GM12892 (cell line): Measurements from ENCODE around the gene TMEM139.

Source experiments
- DNase-seq: peaks from one replicate; pipeline ENCODE4 v3.0.0; 2011; ENCODE audit not compliant: insufficient read length
- FAIRE-seq: peaks from 2 replicates; lab custom pipeline; 2011; peaks lifted over from hg19 to GRCh38; lab: Jason Lieb, UNC
- POLR2A ChIP-seq: IDR thresholded peaks from 2 replicates; pipeline ENCODE4 v1.6.1; 2011; ENCODE audit warnings: low read depth, low read length, control low read depth
- POLR2AphosphoS5 ChIP-seq: IDR thresholded peaks from 2 replicates; pipeline ENCODE4 v1.6.1; 2011; ENCODE audit warnings: low read depth, low read length, control low read depth
- TAF1 ChIP-seq: IDR thresholded peaks from 2 replicates; pipeline ENCODE4 v1.6.1; 2011; ENCODE audit warnings: low read depth, mild to moderate bottlenecking, control low read depth, low read length, borderline replicate concordance

Gene TMEM139

DNA sequence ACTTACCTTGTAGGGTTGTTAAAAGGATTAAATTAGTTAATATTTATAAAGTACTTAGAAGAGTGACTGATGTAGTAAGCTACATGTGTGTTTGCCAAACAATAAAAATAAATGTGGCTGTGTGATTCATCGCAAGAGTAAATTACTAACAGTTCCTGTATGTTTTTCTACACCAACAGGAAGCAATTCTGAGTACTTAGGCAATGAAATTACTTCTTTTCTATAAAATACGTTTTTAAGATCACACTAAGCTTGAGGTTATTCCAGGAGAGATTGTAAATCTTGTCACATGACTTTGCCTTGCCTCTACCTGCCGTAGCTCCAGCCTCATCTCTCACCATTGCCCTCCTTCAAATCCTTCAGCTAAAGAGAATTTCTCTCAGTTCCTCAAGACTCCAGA is 39.6 kb upstream of the TMEM139 start:
- DNase-seq: no peak
- no peak for FAIRE-seq
- TF ChIP-seq TAF1 (no peak), POLR2A (no peak), POLR2AphosphoS5 (no peak)

DNA sequence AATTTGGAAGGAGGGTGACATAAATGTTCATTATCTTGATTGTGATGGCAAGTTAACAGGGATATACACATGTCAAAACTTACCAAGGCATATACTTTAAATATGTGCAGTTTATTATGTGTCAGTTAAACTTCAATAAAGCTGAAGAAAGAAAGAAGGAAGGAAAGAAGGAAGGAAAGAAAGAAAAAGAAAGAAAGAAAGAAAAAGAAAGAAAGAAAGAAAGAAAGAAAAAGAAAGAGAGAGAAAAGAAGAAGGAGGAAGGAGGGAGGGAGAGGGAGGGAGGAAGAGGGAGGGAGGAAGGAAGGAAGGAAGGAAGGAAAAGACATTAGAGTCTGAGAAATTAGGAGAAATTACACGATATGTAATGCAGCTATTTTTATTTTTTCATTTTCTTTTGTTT is 37.4 kb upstream of the TMEM139 start:
- no peak for FAIRE-seq
- TF ChIP-seq TAF1: no peak
- TF ChIP-seq POLR2A: no peak
- TF ChIP-seq POLR2AphosphoS5: no peak
- no peak for DNase-seq

GRCh38 chr7:143248761-143249354 is 35.9 kb upstream of the TMEM139 start:
- no peak for TF ChIP-seq TAF1
- no peak for TF ChIP-seq POLR2AphosphoS5
- TF ChIP-seq POLR2A: no peak
- FAIRE-seq: no peak
- no peak for DNase-seq

GRCh38 chr7:143250199-143250598 is 34.6 kb upstream of the TMEM139 start:
- DNase-seq (no peak), FAIRE-seq (no peak)
- TF ChIP-seq POLR2A (no peak), POLR2AphosphoS5 (no peak), TAF1 (no peak)

GRCh38 chr7:143250822-143251221 is 33.9 kb upstream of the TMEM139 start:
- TF ChIP-seq POLR2A: no peak
- no peak for TF ChIP-seq POLR2AphosphoS5
- TF ChIP-seq TAF1: no peak
- DNase-seq (no peak), FAIRE-seq (no peak)

- FAIRE-seq (no peak), DNase-seq (no peak)
- no peak for TF ChIP-seq POLR2A
- no peak for TF ChIP-seq TAF1
- no peak for TF ChIP-seq POLR2AphosphoS5
Observed at GRCh38 chr7:143252006-143252405, 32.8 kb upstream of the TMEM139 start.

DNA sequence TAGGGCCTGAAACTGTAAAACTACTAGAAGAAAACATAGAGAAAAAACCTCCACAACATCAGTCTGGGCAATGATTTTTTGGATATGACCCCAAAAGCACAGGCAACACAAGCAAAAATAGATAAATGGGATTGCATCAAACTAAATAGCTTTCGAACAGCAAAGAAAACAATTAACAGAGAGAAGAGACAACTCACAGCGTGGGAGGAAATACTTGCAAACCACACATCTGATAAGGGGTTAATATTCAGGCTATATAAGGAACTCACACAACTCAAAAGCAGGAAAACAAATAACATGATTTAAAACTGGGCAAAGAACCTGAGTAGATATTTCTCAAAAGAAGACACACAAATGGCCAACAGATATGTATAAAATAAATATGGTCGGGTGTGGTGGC is 29.2 kb upstream of the TMEM139 start:
- FAIRE-seq: no peak
- DNase-seq: no peak
- TF ChIP-seq TAF1 (no peak), POLR2A (no peak), POLR2AphosphoS5 (no peak)

DNA sequence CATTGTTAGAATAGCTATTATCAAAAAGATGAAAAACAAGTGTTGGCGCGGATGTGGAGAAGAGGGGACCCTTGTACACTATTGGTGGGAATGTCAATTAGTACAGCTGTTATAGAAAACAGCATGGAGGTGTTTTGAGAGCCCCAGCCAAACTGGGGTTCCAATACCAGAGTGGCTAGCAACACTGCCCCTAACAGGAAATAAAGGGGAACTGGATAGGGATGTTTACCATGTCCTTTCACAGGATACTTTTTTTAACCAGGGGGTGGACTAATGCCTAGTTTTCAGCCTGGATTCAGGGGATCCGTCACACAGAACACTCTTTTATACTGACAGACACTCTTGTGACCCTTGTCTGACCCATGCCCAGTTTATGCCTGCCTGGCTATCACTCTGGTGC is 28.4 kb upstream of the TMEM139 start:
- FAIRE-seq (no peak), DNase-seq (no peak)
- TF ChIP-seq POLR2A: no peak
- no peak for TF ChIP-seq TAF1
- TF ChIP-seq POLR2AphosphoS5: no peak

DNA sequence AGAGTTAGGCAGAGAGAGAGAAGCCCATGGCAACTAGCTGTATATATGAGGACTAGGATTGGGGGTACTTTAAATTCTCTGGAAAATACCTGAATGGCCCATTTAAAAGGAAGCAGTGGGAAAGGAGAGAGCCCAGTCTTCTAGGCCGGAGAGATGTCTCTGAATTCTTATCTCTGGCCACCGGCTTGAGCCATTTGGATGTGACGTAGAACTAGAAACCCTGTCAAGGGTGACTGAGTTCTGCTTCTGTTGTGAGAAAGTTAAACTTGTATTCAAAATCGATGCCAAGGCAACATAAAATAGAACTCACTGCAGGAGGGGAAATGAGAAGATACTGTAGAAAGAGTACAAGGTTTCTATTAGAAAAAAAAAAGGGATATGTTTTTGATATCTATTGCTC is 27.8 kb upstream of the TMEM139 start:
- TF ChIP-seq POLR2AphosphoS5 (no peak), TAF1 (no peak), POLR2A (no peak)
- peak; percentile 88 for FAIRE-seq
- no peak for DNase-seq

DNA sequence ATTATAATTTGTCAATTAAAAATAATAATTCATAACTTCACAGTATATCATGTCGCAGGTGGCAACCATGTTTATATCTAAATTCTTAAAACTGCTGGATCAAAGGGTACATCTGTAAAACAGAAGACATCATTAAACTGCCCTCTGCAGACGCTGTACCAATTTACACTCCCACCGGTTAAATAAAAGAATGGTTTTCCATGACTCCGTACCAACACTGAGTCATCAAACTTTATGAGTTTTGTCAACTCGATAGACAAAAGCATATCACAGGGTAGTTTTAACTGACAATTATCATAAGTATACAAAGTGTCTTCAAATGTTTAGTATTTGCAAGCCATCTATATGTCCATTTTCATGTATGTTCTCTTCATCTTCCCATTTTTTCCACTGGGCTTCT is 27.3 kb upstream of the TMEM139 start:
- no peak for TF ChIP-seq POLR2A
- no peak for TF ChIP-seq TAF1
- TF ChIP-seq POLR2AphosphoS5: no peak
- no peak for FAIRE-seq
- DNase-seq: no peak

DNA sequence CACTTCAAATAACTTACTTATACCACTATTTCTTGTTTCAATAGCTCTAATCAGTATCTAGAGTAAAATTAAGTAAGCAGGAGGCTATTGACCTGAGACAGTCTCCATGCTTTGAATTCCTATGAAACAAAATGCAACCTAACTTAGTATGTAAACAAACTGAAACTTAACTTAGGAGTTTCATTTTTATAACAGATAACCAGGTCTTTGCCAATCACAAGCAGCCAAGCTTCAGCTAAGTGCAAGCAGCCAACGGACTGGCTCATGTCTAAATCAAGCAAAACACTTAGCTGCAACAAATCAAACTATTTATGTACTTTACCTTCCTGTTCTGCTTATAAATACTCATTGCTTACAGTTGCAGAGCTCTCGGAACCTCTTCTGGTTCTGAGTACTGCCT is 25.9 kb upstream of the TMEM139 start:
- FAIRE-seq (peak; percentile 33), DNase-seq (no peak)
- TF ChIP-seq TAF1: no peak
- no peak for TF ChIP-seq POLR2AphosphoS5
- TF ChIP-seq POLR2A: no peak

DNA sequence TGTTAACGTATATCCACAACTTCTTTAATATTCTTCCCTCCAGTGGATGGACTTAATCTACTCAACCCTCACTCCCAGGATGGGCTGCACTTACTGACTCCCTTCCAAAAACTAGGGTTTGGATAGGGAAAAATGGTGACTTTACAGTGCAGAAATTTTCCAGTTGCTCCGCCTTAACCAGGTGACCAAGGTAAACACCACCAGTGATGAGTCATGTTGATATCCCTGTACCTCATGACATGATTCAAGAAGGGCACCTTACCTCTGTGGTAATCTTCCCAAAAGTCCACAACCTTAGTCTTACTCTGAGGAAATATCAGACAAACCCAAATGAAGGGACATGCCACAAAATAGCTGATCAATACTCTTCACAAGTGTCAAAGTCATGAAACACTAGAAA is 25.0 kb upstream of the TMEM139 start:
- DNase-seq (no peak), FAIRE-seq (no peak)
- TF ChIP-seq POLR2A: no peak
- TF ChIP-seq POLR2AphosphoS5: no peak
- no peak for TF ChIP-seq TAF1
